ENCODE data around the gene C2orf78.
A peak's percentile ranks its signal among the peaks of the same experiment; 100 is the strongest.

Gene C2orf78

GRCh38 chr2:73839653-73840411 lies 55.8 kb downstream of the C2orf78 start:
- DNase-seq (ENCODE audit: low spot score), result no peak

- no peak for DNase-seq (ENCODE audit: low spot score)
Observed at GRCh38 chr2:73841912-73842738, 58.1 kb downstream of the C2orf78 start.

- no peak for DNase-seq (ENCODE audit: low spot score)
Observed at GRCh38 chr2:73842739-73843019, 58.7 kb downstream of the C2orf78 start.

GRCh38 chr2:73844087-73844486 lies 60.1 kb downstream of the C2orf78 start:
- DNase-seq (ENCODE audit: low spot score), result no peak

- DNase-seq (ENCODE audit: low spot score), result no peak
Observed at GRCh38 chr2:73850009-73850408, 66.0 kb downstream of the C2orf78 start.

GRCh38 chr2:73851274-73851673 lies 67.3 kb downstream of the C2orf78 start:
- DNase-seq (ENCODE audit: low spot score), result no peak

GRCh38 chr2:73852020-73852419 lies 68.0 kb downstream of the C2orf78 start:
- DNase-seq (ENCODE audit: low spot score), result peak; percentile 76

- DNase-seq (ENCODE audit: low spot score), result no peak
Observed at GRCh38 chr2:73855526-73855925, 71.5 kb downstream of the C2orf78 start.

- peak; percentile 71 for DNase-seq (ENCODE audit: low spot score)
Observed at GRCh38 chr2:73856214-73856613, 72.2 kb downstream of the C2orf78 start.

GRCh38 chr2:73859721-73860586 lies 76.0 kb downstream of the C2orf78 start:
- peak; percentile 85 for DNase-seq (ENCODE audit: low spot score)

GRCh38 chr2:73862987-73863386 lies 79.0 kb downstream of the C2orf78 start:
- no peak for DNase-seq (ENCODE audit: low spot score)

All from AG08395 (cell line).